HepG2 (cell line): ENCODE data around the gene ANAPC2. TPM values are rescaled to one million over a fixed set of nuclear protein-coding genes. Genes with fewer than 3 reads are reported as not detected.

Source experiments
- DNMT1 ChIP-seq: sonication (generic); formaldehyde crosslinking; IDR thresholded peaks from 2 replicates; pipeline ENCODE4 v1.5.1; 2020; ENCODE audit warnings: mild to moderate bottlenecking, missing genetic modification reagents
- FOXA1 ChIP-seq, 2 experiments: fragments of 450-650 bp in 1 of 2; sonication (generic) in 1 of 2; formaldehyde crosslinking in 1 of 2; IDR thresholded peaks; 2 replicates each; pipeline versions ENCODE4 v1.4.0 to v1.6.1; 2016 to 2020; ENCODE audit warnings: missing genetic modification reagents in 1 of 2
- GMEB2 ChIP-seq: IDR thresholded peaks from 2 replicates; pipeline ENCODE4 v1.6.1; 2016; ENCODE audit warnings: missing biosample characterization, missing genetic modification reagents, low read depth
- HMGA1 ChIP-seq: sonication (generic); formaldehyde crosslinking; conservative IDR thresholded peaks from 2 replicates; pipeline ENCODE4 v1.4.0; 2020; ENCODE audit warnings: missing genetic modification reagents
- MED1 ChIP-seq: sonication (generic); formaldehyde crosslinking; IDR thresholded peaks from 2 replicates; pipeline ENCODE4 v1.4.0; 2020; ENCODE audit warnings: missing genetic modification reagents
- MLLT10 ChIP-seq: sonication (generic); formaldehyde crosslinking; IDR thresholded peaks from 2 replicates; pipeline ENCODE4 v1.4.0; 2020; ENCODE audit warnings: missing genetic modification reagents
- PPARG ChIP-seq: conservative IDR thresholded peaks from 2 replicates; pipeline ENCODE4 v1.6.1; 2016; ENCODE audit warnings: missing biosample characterization, missing genetic modification reagents
- SCMH1 ChIP-seq: sonication (generic); formaldehyde crosslinking; IDR thresholded peaks from 2 replicates; pipeline ENCODE4 v1.9.0; 2021; ENCODE audit warnings: missing genetic modification reagents, mild to moderate bottlenecking, borderline replicate concordance
- SIX4 ChIP-seq: sonication (generic); formaldehyde crosslinking; IDR thresholded peaks from 2 replicates; pipeline ENCODE4 v1.4.0; 2020; ENCODE audit warnings: missing genetic modification reagents
- SNRNP70 ChIP-seq: fragments of 200-400 bp; formaldehyde crosslinking; IDR thresholded peaks from 2 replicates; pipeline ENCODE4 v1.6.1; 2017; ENCODE audit warnings: mild to moderate bottlenecking, low read depth, low read length, moderate library complexity
- ZNF138 ChIP-seq: sonication (generic); formaldehyde crosslinking; IDR thresholded peaks from 2 replicates; pipeline ENCODE4 v1.5.0; 2020; ENCODE audit warnings: mild to moderate bottlenecking, low read depth, missing genetic modification reagents
- ZNF234 ChIP-seq: sonication (generic); formaldehyde crosslinking; conservative IDR thresholded peaks from 2 replicates; pipeline ENCODE4 v1.5.1; 2020; ENCODE audit warnings: mild to moderate bottlenecking, missing genetic modification reagents
- ZNF383 ChIP-seq: sonication (generic); formaldehyde crosslinking; IDR thresholded peaks from 2 replicates; pipeline ENCODE4 v1.4.0; 2020; ENCODE audit warnings: missing genetic modification reagents, mild to moderate bottlenecking, borderline replicate concordance
- polyA plus RNA-seq, 8 experiments: library from polyadenylated mRNA; depleted of rRNA in 3 of 8; stranded (reverse) in 7 of 8; unstranded in 1 of 8; fragments of >200 nt; fragmentation: Illumina TruSeq in 4 of 8; extraction: Trizol in 4 of 8; gene quantifications; 2 replicates each; pipeline versions ENCODE4 v1.2.1 to v1.2.3, GENCODE V29; 2011 to 2016; ENCODE audit warnings: low read depth in 4 of 8, missing spikeins in 1 of 8, mixed read lengths in 1 of 8; ENCODE audit not compliant: insufficient read depth in 1 of 8
- total RNA-seq, 5 experiments: library from RNA; depleted of rRNA; stranded (reverse); fragments of >200 nt; fragmentation: Illumina TruSeq; extraction: Trizol; gene quantifications; 2 replicates each; pipeline ENCODE4 v1.2.3, GENCODE V29; 2016; ENCODE audit warnings: low read depth in 1 of 5
- TF ChIP-seq, protein P1 (sequence below): sonication (generic); formaldehyde crosslinking; IDR thresholded peaks from 2 replicates; pipeline ENCODE4 v1.5.0; 2020; ENCODE audit warnings: mild to moderate bottlenecking, missing genetic modification reagents
- TF ChIP-seq, protein P2 (sequence below): sonication (generic); formaldehyde crosslinking; IDR thresholded peaks from 2 replicates; pipeline ENCODE4 v1.5.0; 2020; ENCODE audit warnings: mild to moderate bottlenecking, missing genetic modification reagents
- TF ChIP-seq, protein P3 (sequence below): sonication (generic); formaldehyde crosslinking; IDR thresholded peaks from 2 replicates; pipeline ENCODE4 v1.4.0; 2020; ENCODE audit warnings: missing genetic modification reagents
- TF ChIP-seq, protein P4 (sequence below): sonication (generic); formaldehyde crosslinking; IDR thresholded peaks from 2 replicates; pipeline ENCODE4 v1.8.0; 2022; ENCODE audit warnings: missing genetic modification reagents, mild to moderate bottlenecking, inconsistent platforms, borderline replicate concordance

The ANAPC2 gene
- total and polyA plus RNA-seq, 2 of the 13 experiments (the other 11 are each of a cell fraction or from before 2014, with no cell fraction given): 12.3 to 15.4 TPM

- TF ChIP-seq, protein P1, sequence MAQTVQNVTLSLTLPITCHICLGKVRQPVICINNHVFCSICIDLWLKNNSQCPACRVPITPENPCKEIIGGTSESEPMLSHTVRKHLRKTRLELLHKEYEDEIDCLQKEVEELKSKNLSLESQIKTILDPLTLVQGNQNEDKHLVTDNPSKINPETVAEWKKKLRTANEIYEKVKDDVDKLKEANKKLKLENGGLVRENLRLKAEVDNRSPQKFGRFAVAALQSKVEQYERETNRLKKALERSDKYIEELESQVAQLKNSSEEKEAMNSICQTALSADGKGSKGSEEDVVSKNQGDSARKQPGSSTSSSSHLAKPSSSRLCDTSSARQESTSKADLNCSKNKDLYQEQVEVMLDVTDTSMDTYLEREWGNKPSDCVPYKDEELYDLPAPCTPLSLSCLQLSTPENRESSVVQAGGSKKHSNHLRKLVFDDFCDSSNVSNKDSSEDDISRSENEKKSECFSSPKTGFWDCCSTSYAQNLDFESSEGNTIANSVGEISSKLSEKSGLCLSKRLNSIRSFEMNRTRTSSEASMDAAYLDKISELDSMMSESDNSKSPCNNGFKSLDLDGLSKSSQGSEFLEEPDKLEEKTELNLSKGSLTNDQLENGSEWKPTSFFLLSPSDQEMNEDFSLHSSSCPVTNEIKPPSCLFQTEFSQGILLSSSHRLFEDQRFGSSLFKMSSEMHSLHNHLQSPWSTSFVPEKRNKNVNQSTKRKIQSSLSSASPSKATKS (CRISPR knock-in tag): no peak
- TF ChIP-seq SNRNP70 (no peak), ZNF138 (CRISPR knock-in tag) (no peak), PPARG (CRISPR knock-in tag) (no peak), FOXA1 (IDR thresholded peaks at IDR 0.05) (no peak), FOXA1 (CRISPR knock-in tag; IDR thresholded peaks at IDR 0.05) (no peak), GMEB2 (CRISPR knock-in tag) (no peak), MLLT10 (CRISPR knock-in tag) (no peak), MED1 (peak; percentile 71), SIX4 (CRISPR knock-in tag) (no peak), HMGA1 (no peak), ZNF383 (no peak), ZNF234 (CRISPR knock-in tag) (0 out of 2 replicates have a peak, but pooled peaks have one; percentile 79), DNMT1 (no peak), SCMH1 (no peak)
- TF ChIP-seq, protein P2, sequence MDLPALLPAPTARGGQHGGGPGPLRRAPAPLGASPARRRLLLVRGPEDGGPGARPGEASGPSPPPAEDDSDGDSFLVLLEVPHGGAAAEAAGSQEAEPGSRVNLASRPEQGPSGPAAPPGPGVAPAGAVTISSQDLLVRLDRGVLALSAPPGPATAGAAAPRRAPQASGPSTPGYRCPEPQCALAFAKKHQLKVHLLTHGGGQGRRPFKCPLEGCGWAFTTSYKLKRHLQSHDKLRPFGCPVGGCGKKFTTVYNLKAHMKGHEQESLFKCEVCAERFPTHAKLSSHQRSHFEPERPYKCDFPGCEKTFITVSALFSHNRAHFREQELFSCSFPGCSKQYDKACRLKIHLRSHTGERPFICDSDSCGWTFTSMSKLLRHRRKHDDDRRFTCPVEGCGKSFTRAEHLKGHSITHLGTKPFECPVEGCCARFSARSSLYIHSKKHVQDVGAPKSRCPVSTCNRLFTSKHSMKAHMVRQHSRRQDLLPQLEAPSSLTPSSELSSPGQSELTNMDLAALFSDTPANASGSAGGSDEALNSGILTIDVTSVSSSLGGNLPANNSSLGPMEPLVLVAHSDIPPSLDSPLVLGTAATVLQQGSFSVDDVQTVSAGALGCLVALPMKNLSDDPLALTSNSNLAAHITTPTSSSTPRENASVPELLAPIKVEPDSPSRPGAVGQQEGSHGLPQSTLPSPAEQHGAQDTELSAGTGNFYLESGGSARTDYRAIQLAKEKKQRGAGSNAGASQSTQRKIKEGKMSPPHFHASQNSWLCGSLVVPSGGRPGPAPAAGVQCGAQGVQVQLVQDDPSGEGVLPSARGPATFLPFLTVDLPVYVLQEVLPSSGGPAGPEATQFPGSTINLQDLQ (CRISPR knock-in tag): no peak
- TF ChIP-seq, protein P3, sequence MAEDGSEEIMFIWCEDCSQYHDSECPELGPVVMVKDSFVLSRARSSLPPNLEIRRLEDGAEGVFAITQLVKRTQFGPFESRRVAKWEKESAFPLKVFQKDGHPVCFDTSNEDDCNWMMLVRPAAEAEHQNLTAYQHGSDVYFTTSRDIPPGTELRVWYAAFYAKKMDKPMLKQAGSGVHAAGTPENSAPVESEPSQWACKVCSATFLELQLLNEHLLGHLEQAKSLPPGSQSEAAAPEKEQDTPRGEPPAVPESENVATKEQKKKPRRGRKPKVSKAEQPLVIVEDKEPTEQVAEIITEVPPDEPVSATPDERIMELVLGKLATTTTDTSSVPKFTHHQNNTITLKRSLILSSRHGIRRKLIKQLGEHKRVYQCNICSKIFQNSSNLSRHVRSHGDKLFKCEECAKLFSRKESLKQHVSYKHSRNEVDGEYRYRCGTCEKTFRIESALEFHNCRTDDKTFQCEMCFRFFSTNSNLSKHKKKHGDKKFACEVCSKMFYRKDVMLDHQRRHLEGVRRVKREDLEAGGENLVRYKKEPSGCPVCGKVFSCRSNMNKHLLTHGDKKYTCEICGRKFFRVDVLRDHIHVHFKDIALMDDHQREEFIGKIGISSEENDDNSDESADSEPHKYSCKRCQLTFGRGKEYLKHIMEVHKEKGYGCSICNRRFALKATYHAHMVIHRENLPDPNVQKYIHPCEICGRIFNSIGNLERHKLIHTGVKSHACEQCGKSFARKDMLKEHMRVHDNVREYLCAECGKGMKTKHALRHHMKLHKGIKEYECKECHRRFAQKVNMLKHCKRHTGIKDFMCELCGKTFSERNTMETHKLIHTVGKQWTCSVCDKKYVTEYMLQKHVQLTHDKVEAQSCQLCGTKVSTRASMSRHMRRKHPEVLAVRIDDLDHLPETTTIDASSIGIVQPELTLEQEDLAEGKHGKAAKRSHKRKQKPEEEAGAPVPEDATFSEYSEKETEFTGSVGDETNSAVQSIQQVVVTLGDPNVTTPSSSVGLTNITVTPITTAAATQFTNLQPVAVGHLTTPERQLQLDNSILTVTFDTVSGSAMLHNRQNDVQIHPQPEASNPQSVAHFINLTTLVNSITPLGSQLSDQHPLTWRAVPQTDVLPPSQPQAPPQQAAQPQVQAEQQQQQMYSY (CRISPR knock-in tag): no peak
- TF ChIP-seq, protein P4, sequence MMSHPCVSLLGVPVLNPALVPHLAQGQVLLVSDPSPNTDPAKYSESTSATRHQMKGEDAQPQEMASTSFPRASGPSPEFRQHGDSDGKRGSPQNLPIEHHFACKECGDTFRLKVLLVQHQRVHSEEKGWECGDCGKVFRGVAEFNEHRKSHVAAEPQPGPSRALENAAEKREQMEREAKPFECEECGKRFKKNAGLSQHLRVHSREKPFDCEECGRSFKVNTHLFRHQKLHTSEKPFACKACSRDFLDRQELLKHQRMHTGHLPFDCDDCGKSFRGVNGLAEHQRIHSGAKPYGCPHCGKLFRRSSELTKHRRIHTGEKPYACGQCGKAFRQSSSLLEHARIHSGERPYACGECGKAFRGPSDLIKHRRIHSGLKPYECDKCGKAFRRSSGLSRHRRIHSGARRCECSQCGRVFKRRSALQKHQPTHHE (CRISPR knock-in tag): no peak
These were observed 47.3 kb upstream of the ANAPC2 start (continued) for GRCh38 chr9:137235424-137236237.
